Measurements from ENCODE around the gene MRPL33.
A peak's percentile ranks its signal among the peaks of the same experiment; 100 is the strongest.

MRPL33 gene

DNA sequence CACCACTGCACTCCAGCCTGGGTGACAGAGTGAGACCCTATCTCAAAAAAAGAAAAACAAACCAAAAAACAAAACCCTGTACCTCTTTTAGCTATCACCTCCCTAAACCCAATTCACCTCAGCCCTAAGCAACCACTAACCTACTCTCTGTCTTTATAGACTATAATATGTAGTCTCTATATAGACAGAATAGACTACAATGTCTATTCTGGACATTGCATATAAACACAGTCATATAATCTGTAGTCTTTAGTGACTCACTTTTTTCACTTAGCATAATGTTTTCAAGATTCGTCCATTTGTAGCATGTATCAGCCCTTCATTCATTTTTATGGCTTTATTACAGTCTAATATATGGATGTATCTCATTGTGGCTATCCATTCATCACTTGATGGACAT, 37.2 kb upstream of the MRPL33 start:
- TF ChIP-seq, protein P1, sequence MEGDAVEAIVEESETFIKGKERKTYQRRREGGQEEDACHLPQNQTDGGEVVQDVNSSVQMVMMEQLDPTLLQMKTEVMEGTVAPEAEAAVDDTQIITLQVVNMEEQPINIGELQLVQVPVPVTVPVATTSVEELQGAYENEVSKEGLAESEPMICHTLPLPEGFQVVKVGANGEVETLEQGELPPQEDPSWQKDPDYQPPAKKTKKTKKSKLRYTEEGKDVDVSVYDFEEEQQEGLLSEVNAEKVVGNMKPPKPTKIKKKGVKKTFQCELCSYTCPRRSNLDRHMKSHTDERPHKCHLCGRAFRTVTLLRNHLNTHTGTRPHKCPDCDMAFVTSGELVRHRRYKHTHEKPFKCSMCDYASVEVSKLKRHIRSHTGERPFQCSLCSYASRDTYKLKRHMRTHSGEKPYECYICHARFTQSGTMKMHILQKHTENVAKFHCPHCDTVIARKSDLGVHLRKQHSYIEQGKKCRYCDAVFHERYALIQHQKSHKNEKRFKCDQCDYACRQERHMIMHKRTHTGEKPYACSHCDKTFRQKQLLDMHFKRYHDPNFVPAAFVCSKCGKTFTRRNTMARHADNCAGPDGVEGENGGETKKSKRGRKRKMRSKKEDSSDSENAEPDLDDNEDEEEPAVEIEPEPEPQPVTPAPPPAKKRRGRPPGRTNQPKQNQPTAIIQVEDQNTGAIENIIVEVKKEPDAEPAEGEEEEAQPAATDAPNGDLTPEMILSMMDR (IDR thresholded peaks at IDR 0.05; ENCODE audit: low read depth, low read length, missing control alignments): no peak
- H3K4me3 ChIP-seq (replicated peaks; ENCODE audit: low read depth, low read length): no peak overlapping the region

DNA sequence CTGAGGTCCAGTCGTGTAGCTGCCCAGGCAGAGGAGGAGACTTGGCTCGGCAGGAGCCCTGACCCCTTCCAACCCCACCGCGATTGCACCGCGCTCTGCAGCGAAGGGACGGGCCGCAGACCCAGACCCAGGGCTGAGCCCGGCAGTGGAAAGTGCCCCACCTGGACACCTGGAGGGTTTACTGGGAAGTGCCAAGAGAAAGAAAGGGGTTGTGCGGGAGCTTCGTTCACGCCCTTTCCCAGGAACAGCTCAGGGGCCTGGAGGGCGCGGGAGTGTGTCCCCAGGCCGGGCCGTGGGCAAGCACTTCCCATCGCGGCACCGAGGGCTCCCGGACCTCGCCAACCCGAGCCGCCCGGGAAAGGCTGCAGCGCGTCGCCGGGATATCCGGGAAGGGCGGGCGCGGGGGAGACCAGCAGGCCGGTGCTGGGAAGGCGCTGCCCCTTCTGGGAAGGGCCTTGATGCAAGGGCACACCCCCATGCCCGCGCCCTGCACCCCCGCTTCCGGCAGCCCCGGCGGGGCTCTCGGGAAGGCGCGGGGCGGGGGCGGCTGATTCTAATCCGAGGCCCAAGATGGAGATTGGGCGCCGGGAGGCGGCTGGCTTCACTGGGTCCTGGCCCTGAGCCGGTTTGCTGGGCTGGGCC, 36.1 kb upstream of the MRPL33 start:
- peak overlapping the region; percentile 25 for H3K4me3 ChIP-seq (replicated peaks; ENCODE audit: low read depth, low read length)
- TF ChIP-seq, protein P1 (IDR thresholded peaks at IDR 0.05; ENCODE audit: low read depth, low read length, missing control alignments): no peak
- no peak for DNase-seq (ENCODE audit: extremely low read depth, low read depth)

More for the DNA sequence above, 37.2 kb upstream of the MRPL33 start:
- DNase-seq (ENCODE audit: extremely low read depth, low read depth): no peak

GRCh38 chr2:27736031-27736889, 35.3 kb upstream of the MRPL33 start:
- TF ChIP-seq, protein P1 (IDR thresholded peaks at IDR 0.05; ENCODE audit: low read depth, low read length, missing control alignments): no peak
- no peak overlapping the region for H3K4me3 ChIP-seq (replicated peaks; ENCODE audit: low read depth, low read length)
- no peak for DNase-seq (ENCODE audit: extremely low read depth, low read depth)

DNA sequence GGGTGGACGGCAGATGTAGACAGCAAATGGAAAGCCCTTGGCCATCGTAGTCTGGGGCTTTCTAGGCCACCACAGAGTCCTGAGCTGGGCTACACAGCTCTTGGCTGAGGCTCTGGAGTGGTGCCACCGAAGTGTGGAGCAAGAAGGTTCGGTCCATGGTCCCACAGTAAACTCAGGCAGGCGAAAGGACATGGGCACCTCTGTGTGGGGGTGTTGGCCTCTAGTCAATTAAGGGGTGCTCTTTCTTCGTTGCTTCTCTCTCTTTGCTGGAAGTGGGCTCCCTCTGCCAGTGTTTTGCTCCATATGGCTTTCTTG, 34.7 kb upstream of the MRPL33 start:
- no peak overlapping the region for H3K4me3 ChIP-seq (replicated peaks; ENCODE audit: low read depth, low read length)
- no peak for DNase-seq (ENCODE audit: extremely low read depth, low read depth)
- TF ChIP-seq, protein P1 (IDR thresholded peaks at IDR 0.05; ENCODE audit: low read depth, low read length, missing control alignments): no peak

DNA sequence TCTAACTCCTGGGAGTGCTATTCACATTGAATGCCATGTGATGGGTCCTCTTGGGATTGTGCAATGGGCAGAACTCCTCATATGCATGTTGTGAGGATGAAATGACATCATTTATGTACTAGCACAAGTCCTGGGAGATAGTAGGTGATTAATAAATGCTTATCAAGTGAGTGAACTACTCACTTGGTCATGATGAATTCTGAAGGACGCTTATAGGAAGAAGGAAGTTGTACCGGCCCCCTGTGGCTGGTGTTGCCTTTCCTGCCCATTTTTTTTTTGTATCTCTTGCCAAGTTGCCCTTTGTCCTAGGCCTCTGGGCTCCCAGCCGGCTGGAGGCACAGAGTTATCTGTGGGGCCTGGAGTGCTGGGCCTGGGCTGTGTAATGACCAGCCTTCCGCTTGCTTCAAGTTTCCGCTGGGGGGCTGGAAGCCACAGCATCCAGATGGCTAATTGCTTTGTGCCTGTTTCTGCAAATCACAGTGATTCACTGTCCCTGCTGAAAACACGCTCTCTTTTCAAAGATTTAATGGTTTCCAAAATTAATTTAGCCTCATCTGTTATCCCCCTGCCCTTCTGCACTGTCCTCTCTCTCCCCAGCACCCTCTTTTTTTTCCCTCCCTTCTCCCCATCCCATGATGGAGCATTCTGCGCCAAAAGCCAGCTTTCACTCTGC, 33.7 kb upstream of the MRPL33 start:
- DNase-seq (ENCODE audit: extremely low read depth, low read depth): no peak
- TF ChIP-seq, protein P1 (IDR thresholded peaks at IDR 0.05; ENCODE audit: low read depth, low read length, missing control alignments): no peak
- H3K4me3 ChIP-seq (replicated peaks; ENCODE audit: low read depth, low read length): no peak overlapping the region

- H3K4me3 ChIP-seq (replicated peaks; ENCODE audit: low read depth, low read length): no peak overlapping the region
- TF ChIP-seq, protein P1 (IDR thresholded peaks at IDR 0.05; ENCODE audit: low read depth, low read length, missing control alignments): no peak
Observed at GRCh38 chr2:27738349-27739057, 33.0 kb upstream of the MRPL33 start.

More at GRCh38 chr2:27738349-27739057, 33.0 kb upstream of the MRPL33 start:
- DNase-seq (ENCODE audit: extremely low read depth, low read depth): no peak

All from HFF-Myc (cell line).